Kidney epithelial cell (primary cell): ENCODE measurements around the gene BRWD1. TPM values are rescaled to one million over a fixed set of nuclear protein-coding genes. Genes with fewer than 3 reads are reported as not detected.

ENCODE experiments used
- DNase-seq: peaks from one replicate; pipeline ENCODE4 v3.0.0-alpha.2; 2010; ENCODE audit warnings: low read depth
- H3K27me3 ChIP-seq: 2 replicates; pipeline ENCODE4 v1.6.0; 2011; ENCODE audit warnings: low read length; ENCODE audit not compliant: control insufficient read depth, insufficient read depth
- H3K36me3 ChIP-seq: 2 replicates; pipeline ENCODE4 v1.5.1; 2011; ENCODE audit warnings: low read length; ENCODE audit not compliant: control insufficient read depth, insufficient read depth
- H3K4me3 ChIP-seq: 2 replicates; pipeline ENCODE4 v1.5.1; 2011; ENCODE audit warnings: low read depth, mild to moderate bottlenecking, control low read depth, low read length
- total RNA-seq: library from RNA; depleted of rRNA; stranded (reverse); fragments of >200 nt; gene quantifications from 2 replicates; pipeline ENCODE4 v1.2.3, GENCODE V29; 2015
- TF ChIP-seq, protein P1 (sequence below): IDR thresholded peaks from 2 replicates; pipeline ENCODE4 v1.5.1; 2011; ENCODE audit warnings: mild to moderate bottlenecking, moderate library complexity, low read length, control low read depth, inconsistent platforms; ENCODE audit not compliant: insufficient read depth, poor library complexity, severe bottlenecking

Gene BRWD1
- total RNA-seq, 1 donor from 2014 or later: 26.3 TPM

DNA sequence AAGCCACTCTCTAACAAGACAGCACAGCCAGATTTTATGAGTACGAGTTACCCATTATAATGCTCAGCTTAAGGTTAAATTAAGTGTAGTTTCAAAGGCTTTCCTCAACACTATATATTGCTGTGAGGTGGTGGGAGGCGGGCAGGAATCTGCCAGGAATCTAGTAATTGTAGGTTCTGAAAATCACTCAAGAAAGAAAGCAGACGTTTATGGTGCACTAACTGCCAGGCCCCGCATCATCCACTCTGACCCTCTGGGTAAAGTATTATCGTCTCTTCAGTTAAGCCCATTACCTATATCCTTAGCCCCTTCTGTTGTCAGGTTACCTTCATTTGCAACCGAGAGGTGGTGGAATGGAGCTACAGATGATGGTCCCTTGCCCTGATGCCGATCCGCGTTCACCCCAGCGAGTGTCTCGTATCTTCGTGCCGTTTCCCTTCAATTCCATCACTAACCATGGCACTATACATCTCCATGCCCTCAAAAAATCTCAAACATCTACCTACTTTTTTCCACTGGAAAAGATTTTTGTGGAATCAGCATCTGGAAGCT is 23.1 kb upstream of the BRWD1 start:
- Histone ChIP-seq H3K4me3 (no peak overlapping the region), H3K27me3 (no peaks in the 10 kb centered on the region), H3K36me3 (no peaks in the 10 kb centered on the region)
- TF ChIP-seq, protein P1, sequence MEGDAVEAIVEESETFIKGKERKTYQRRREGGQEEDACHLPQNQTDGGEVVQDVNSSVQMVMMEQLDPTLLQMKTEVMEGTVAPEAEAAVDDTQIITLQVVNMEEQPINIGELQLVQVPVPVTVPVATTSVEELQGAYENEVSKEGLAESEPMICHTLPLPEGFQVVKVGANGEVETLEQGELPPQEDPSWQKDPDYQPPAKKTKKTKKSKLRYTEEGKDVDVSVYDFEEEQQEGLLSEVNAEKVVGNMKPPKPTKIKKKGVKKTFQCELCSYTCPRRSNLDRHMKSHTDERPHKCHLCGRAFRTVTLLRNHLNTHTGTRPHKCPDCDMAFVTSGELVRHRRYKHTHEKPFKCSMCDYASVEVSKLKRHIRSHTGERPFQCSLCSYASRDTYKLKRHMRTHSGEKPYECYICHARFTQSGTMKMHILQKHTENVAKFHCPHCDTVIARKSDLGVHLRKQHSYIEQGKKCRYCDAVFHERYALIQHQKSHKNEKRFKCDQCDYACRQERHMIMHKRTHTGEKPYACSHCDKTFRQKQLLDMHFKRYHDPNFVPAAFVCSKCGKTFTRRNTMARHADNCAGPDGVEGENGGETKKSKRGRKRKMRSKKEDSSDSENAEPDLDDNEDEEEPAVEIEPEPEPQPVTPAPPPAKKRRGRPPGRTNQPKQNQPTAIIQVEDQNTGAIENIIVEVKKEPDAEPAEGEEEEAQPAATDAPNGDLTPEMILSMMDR: no peak
- DNase-seq: no peak

DNA sequence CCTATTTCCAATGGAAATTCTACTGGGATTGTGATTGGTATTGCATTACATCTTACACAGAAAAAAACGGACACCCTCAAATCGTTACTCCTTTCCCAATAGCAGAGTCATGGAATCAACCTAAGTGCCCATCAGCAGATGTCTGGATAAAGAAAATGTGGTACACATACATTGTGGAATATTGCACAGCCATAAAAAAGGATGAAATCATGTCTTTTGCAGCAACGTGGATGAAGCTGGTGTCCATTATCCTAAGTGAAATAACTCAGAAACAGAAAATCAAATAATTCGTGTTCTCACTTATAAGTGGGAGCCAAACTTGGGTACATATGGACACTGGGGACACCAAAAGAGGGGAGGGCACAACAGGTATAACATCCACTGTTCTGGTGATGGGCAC is 21.2 kb upstream of the BRWD1 start:
- TF ChIP-seq, protein P1: no peak
- no peaks in the 10 kb centered on the region for H3K36me3 ChIP-seq
- no peak for DNase-seq
- H3K27me3 ChIP-seq: no peaks in the 10 kb centered on the region
- H3K4me3 ChIP-seq: no peak overlapping the region

DNA sequence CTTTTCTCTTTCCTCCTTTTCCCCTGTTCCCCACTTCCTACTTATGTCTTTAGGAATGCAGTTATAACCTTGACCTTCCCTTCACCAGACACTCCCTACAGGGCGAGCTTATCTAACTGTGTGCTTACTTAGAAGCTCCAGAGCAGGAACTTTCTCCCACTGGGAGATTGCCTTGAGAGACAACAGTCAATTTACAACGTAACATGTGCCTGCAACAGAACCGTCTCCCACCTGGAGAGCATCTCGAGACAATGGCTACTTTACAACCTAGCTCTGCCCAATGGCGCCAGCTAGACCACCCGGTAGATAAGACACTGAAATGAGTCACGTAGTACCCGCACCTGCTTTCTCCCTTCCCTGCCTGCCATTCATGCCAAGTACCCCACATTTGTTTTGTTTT is 18.7 kb upstream of the BRWD1 start:
- no peak overlapping the region for H3K4me3 ChIP-seq
- no peaks in the 10 kb centered on the region for H3K27me3 ChIP-seq
- H3K36me3 ChIP-seq: no peaks in the 10 kb centered on the region
- TF ChIP-seq, protein P1: no peak
- DNase-seq: no peak

DNA sequence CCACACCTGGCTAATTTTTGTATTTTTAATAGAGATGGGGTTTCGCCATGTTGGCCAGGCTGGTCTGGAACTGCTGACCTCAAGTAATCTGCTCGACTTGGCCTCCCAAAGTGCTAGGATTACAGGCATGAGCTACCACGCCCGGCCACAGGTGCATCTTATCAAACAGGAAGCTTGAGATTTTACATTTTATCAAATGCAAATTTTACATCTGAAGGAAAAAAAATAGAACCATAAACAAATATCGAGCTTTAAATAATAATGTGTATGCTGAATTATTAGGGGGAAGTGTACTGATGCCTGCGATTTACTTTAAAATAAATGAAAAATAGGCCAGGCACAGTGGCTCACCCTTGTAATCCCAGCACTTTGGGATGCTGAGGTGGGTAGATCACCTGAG is 16.6 kb upstream of the BRWD1 start:
- no peak overlapping the region for H3K4me3 ChIP-seq
- DNase-seq: no peak
- H3K27me3 ChIP-seq: no peaks in the 10 kb centered on the region
- H3K36me3 ChIP-seq: no peaks in the 10 kb centered on the region
- TF ChIP-seq, protein P1: no peak

DNA sequence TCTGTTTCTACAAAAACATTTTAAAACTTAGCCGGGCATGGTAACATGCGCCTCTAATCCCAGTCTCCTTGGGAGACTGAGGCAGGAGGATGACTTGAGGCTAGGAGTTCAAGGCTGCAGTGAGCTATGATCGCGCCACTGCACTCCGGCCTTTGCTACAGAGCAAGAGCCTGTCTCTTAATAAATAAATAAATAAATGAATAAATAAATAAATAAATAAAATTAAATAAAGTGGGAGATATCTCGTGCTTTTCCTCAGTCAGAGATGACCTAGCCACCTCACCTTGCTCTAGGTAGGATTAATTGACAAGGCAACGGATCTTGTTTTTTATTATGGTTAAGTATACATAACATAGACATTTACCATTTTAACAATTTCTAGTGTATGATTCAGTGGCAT is 14.3 kb upstream of the BRWD1 start:
- H3K36me3 ChIP-seq: no peaks in the 10 kb centered on the region
- TF ChIP-seq, protein P1: no peak
- H3K4me3 ChIP-seq: no peak overlapping the region
- no peak for DNase-seq
- no peaks in the 10 kb centered on the region for H3K27me3 ChIP-seq

DNA sequence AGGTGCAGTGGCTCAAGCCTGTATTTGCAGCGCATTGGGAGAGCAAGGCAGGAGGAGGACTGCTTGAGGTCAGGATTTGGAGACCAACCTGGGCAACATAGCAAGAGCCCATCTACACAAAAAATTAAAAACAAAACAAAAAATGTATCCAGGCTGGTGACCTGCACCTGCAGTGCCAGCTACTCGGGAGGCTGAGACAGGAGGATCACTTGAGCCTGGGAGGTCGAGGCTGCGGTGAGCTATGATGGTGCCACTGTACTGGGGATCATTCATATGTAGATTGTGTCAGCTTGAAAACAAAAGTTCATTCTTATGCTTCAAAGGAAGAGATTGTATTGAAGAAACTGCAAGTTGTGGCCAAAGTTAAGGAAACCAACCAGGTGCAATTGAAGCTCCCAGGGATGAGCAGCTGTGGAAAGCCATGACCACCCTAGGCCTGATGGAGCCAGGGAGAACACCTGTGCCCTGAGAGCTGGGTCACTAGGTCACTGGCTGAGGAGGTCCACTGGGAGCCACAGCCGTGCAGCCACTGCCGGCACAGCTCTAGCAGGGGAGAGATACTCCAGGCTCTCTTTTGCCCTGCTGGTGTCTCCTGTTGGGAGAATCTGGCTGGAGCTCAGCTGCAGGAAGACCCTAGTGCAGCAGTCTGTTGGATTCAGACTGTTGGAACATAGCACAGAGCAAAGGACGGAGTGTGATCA is 13.3 kb upstream of the BRWD1 start:
- TF ChIP-seq, protein P1: no peak

More for the DNA sequence above, 13.3 kb upstream of the BRWD1 start:
- Histone ChIP-seq H3K27me3 (no peaks in the 10 kb centered on the region), H3K4me3 (no peak overlapping the region), H3K36me3 (no peaks in the 10 kb centered on the region)
- no peak for DNase-seq
